ENCODE data around the gene TBC1D1.

GRCh38 chr4:37914539-37914938 lies 23.7 kb downstream of the TBC1D1 start:
- TF ChIP-seq, protein P1, sequence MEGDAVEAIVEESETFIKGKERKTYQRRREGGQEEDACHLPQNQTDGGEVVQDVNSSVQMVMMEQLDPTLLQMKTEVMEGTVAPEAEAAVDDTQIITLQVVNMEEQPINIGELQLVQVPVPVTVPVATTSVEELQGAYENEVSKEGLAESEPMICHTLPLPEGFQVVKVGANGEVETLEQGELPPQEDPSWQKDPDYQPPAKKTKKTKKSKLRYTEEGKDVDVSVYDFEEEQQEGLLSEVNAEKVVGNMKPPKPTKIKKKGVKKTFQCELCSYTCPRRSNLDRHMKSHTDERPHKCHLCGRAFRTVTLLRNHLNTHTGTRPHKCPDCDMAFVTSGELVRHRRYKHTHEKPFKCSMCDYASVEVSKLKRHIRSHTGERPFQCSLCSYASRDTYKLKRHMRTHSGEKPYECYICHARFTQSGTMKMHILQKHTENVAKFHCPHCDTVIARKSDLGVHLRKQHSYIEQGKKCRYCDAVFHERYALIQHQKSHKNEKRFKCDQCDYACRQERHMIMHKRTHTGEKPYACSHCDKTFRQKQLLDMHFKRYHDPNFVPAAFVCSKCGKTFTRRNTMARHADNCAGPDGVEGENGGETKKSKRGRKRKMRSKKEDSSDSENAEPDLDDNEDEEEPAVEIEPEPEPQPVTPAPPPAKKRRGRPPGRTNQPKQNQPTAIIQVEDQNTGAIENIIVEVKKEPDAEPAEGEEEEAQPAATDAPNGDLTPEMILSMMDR (IDR thresholded peaks at IDR 0.05; ENCODE audit: low read depth, low read length, poor library complexity, severe bottlenecking) = no peak
- no peak for TF ChIP-seq EZH2phosphoT487 (IDR thresholded peaks at IDR 0.05; ENCODE audit: borderline replicate concordance, low read length)

Measured in DOHH2 (cell line).